GM12874 (cell line): ENCODE measurements around the gene PDE9A.

ENCODE experiments used
- TF ChIP-seq, protein P1 (sequence below): IDR thresholded peaks from 2 replicates; pipeline ENCODE4 v1.5.1; 2011; ENCODE audit warnings: low read depth, mild to moderate bottlenecking, control low read depth, low read length, moderate library complexity; ENCODE audit not compliant: insufficient read depth

The PDE9A gene

DNA sequence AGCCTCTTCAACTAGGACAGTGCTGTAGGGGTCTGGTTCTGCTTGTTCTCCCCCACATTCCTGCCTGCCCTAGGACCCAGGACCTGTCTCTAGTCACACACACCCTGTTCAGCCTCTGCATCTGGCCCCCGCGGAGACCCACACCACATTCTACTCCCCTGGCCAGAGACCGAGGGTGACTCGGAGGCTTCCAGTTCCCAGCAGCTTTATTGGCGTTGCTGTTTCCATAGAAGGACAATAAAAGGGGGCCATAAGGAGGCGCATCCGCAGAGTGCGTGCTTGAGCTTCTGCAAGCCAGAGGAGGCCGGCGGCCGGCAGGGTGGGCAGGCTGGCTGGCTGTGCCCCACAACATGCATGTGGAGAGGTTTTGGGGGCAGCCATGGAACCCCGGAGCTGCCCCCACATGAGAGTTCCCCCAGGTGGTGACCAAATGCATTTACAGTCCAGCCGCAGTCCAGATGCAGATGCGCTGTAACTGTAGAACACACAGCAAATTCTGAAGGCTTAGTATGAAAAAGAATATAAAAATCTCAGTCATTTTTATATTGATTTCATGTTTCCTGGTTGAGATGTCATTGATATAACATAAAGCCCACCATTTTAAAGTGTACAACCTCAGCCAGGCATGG lies 52.4 kb downstream of the PDE9A start:
- TF ChIP-seq, protein P1, sequence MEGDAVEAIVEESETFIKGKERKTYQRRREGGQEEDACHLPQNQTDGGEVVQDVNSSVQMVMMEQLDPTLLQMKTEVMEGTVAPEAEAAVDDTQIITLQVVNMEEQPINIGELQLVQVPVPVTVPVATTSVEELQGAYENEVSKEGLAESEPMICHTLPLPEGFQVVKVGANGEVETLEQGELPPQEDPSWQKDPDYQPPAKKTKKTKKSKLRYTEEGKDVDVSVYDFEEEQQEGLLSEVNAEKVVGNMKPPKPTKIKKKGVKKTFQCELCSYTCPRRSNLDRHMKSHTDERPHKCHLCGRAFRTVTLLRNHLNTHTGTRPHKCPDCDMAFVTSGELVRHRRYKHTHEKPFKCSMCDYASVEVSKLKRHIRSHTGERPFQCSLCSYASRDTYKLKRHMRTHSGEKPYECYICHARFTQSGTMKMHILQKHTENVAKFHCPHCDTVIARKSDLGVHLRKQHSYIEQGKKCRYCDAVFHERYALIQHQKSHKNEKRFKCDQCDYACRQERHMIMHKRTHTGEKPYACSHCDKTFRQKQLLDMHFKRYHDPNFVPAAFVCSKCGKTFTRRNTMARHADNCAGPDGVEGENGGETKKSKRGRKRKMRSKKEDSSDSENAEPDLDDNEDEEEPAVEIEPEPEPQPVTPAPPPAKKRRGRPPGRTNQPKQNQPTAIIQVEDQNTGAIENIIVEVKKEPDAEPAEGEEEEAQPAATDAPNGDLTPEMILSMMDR: no peak

DNA sequence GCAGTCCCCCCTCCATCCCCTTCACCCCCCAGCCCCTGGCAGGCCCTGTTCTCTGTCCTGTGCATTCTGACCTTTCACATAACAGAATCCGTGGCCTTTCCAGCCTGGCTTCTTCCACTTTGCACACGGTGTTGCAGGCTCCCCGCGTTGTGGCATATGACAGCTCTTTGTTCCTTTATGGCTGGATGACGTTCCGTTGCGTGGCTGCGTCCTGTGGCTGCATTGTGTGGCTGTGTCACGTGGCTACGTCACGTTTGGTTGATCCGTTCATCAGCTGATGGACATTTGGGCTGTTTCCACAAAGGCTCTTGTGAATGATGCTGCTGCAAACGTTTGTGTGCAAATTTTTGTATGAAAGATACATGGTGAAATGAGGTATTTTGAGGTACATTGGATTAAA lies 53.3 kb downstream of the PDE9A start:
- TF ChIP-seq, protein P1: no peak

DNA sequence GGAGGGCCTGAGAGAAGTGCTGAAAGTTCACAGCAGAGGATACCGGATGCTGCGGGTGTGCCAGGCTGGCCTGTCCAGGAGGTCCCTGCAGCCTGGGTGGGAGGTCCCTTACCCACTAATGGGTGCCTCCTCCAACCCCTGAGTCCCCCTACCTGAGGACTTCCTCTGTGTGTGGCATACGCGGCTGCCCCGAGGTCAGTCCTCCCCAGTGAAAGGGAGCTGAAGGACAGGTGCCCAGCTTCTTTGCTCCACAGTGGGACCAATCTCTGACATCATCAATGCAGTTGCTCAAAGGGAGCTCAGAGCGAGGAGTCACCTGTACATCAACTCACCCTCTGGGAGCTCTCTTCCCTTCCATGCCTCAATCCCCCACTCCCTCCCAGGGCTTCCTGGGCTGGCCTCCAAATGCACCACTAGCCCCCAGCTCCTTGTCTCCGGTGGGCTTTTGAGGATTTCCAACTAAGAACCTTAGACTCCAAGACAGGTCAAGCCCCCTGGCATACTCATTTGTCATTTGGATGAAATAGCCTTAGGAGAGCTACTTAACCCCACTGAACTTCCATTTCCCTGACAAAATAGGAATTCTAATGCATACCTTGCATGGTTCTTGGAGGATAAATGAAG lies 53.9 kb downstream of the PDE9A start:
- TF ChIP-seq, protein P1: no peak

DNA sequence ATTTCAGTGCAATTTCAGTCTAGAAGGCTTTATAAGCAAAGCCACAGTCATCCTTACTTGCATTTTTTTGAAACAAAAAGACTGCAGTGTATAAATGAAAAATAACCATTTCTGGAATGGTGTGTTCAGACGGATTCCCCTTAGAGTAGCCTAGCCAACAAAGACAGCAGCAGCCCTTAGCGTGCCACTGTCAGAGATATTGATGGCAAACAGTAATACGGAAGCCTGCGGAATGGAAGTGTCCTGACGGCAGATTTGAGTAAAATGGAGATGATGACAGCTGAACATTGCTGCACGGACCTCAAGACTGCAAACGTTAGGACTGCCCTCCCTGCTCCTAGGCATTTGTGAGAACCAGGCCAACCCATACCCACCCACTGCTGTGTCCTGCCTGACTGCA lies 54.7 kb downstream of the PDE9A start:
- TF ChIP-seq, protein P1: no peak

DNA sequence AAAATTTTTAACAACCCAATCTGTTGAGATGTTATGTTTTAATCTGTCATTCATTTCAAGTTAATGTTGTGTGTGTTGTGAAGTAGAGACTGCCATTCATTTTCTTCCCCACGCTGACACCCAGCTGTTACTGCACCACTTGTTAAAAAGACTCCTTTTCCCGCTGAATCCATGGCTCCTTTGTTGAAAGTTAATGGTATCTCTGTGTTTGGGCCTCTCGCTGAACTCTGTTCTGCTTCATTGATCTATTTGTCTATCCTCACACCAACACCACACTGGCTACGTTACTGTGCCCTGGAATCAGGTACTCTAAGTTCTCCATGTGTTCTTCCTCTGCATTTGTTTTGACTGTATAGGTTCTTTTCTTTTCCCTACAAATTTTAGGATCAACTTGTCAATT lies 58.2 kb downstream of the PDE9A start:
- TF ChIP-seq, protein P1: no peak

DNA sequence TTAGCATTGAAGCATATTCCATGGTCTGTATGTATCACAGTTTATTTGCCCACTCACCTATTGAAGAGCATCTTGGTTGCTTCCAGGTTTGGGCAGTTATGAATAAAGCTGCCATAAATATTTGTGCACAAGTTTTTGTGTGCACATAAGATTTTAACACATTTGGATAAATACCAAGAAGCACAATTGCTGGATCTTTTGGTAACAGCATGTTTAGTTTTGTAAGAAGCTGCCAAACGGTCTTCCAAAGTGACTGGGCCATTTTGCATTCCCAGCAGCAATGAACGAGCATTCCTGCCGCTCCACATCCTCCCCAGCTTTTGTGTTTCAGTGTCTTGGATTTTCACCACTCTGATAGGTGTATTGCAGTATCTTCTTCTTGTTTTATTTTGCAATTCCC lies 62.7 kb downstream of the PDE9A start:
- TF ChIP-seq, protein P1: no peak

DNA sequence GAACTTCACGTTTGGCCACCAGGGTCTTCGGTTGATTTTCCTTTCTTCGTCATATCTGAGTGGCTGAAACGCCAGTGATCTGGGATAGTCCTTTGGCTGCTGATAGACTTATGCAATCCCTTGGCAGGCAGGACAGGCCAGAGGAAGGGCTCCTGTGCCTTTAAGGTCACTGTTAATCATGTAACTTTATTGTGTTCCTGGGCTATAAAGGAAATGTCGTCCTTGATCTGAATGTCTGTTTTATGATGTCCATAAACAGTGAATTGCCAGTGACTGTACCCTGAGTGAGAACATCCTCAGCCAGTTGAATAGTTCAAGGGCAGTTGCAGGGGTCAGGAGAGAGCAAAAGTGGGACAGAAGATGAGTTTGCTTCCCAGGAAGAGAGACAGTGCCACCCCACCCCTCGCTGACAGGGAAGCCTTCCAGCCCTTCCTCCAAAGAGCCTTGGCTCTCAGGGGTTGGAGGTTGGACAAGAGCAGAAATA lies 68.0 kb downstream of the PDE9A start:
- TF ChIP-seq, protein P1: no peak
